DMS 273 (cell line): ENCODE data around the gene TMEM139.

Source experiments
- DNase-seq: peaks from one replicate; lab custom pipeline; 2025; ENCODE audit not compliant: unreplicated experiment; lab: John Stamatoyannopoulos, UW

TMEM139 gene

DNA sequence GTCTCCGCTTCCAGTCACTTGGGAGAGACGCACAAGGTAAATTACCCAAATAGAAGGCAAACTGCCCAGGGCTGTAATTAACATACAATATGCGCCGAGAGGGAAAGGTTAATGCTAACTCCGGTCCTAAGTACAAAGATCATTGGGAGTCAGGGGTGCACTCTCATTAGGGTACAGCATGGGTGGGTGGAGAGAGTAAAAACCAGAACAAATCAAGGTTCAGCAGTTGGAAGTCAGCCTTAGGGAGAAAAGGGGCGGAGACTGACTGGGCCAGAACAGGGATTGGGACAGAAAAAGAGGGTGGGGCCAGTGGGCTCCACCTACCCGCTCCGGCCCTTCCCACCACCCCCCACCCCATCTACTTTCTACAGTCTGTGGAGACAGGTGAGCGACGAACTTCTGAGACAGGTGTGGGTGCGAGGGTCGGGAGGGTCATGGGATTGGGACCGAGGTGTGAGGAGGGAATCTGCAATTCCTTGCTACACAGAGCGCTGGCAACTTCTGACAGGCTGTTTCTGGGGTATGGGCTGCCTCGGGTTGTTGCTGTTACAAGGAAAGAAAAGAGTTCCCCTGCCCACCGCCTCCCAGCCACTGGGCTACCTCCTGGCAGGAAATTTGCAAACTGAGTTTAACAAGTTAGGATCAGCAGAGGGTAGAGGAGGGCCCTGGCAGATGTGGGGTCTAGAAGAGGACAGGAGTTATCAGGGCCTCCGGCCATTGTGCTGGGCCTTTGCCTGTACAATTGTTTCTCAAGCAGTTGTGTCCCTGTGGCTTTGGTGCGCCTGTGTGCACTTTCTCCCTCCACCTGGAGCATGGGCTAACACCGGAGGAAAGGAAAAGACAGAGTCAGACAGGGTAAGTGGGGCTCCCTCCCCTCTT, at the start of gene TMEM139:
Gene TMEM139, plus strand, starts transcription at position 368 of the 879 bp plus-strand sequence. CDS start 1,000 bp downstream, outside the sequence.
- DNase-seq, result peak; percentile 15

GRCh38 chr7:143235561-143235960, 49.2 kb upstream of the TMEM139 start:
- DNase-seq, result no peak

DNA sequence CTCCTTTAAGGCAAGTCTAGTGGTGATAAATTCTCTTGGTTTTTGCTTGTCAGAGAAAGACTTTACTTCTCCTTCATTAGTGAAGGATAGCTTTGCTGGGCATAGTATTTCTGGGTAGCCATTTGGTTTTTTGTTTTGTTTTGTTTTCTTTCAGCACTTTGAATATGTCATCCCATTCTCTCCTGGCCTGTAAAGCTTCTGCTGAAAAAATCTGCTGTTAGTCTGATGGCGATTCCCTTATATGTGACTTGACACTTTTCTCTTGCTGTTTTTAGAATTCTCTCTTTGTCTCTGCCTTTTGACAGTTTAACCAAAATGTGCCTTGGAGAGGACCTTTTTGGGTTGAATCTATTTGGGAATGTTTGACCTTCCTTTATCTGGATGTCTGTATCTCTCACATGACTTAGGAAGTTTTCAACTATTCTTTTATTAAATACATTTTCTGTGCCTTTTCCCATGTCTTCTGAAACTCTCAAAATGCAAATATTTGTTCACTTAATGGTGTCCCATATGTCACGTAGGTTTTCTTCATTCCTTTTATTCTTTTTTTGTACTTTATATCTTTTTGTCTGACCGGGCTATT, 48.3 kb upstream of the TMEM139 start:
- DNase-seq, result no peak

- DNase-seq, result no peak
Observed at GRCh38 chr7:143237366-143237765, 47.4 kb upstream of the TMEM139 start.

- DNase-seq, result peak; percentile 24
Observed at GRCh38 chr7:143238289-143238980, 46.3 kb upstream of the TMEM139 start.

GRCh38 chr7:143239813-143240212, 44.9 kb upstream of the TMEM139 start:
- DNase-seq, result no peak

DNA sequence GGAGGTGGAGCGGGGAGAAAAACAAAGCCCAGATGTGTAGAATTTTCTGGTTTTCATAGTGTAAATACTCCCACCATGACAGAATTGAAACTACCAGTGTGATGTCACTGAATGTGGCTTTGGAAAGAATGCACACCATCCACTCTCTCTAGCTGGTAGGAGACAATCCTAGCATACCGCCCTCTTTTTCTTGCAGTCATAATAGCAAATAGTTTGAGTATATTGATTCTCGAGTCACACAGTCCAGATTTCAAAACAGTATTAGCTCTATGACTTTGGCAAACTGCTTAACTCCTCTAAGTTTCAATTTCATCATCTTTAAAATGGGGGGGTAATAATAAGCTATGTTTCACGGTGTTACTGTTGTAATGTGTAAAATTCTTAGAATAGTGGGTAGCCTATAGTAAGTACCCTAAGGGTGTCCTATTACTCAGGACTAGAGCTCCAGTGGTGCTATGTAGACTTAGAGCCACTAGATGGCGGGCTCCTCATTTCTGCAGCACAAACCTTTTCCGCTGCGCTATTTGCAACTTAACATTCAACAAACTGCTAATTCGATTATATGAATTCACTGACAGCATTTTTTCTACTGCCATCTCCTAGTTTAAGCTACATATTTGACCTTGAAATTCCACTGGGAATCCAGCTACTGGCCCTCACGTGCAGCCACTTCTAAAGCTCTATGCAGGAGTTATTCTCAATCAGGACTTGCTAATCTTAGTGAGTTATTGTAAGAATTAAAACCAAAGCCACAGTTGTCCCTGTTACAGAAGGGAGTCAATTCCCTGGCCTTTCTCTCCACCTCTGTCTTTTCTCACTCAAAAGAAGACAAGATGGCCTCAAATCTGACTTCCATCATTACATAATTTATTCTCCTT, 44.2 kb upstream of the TMEM139 start:
- DNase-seq, result peak; percentile 87

DNA sequence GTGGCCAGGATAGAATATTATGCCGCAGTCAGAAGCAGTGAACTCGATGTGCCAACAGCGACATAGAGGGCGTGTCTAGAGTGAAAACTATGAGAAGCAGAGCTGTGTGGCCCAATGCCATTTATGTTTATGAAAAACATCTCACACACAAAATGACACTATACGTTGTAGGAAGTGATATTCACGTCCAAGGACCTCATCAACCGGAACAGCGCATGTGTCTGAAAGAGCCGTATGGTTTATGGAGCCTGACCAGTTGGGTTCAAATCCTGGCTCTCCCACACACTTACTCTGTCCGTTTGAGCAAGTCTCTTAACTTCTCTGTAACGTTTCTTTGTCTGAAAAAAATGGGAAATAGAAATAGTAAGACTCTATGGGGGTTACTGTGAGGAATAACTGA, 42.5 kb upstream of the TMEM139 start:
- DNase-seq, result no peak

- no peak for DNase-seq
Observed at GRCh38 chr7:143243111-143243510, 41.6 kb upstream of the TMEM139 start.

GRCh38 chr7:143243614-143244013, 41.1 kb upstream of the TMEM139 start:
- DNase-seq, result no peak

DNA sequence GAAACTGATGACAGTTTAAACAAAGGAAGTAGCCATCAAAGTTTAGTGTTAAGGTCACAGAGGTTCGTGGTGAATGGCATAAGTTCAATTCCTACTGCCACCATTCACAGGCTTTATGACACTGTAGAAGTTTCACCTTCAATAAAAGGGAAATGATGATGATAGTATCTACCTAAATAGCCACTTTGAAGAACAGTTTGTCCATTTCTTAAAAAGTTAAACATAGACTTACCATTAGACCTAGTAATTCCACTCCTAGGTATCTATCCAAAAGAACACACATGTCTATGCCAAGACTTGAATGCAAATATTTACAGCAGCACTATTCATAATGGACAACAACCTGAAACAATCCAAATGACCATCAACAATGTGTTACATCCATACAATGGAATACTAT, 40.4 kb upstream of the TMEM139 start:
- DNase-seq, result no peak

DNA sequence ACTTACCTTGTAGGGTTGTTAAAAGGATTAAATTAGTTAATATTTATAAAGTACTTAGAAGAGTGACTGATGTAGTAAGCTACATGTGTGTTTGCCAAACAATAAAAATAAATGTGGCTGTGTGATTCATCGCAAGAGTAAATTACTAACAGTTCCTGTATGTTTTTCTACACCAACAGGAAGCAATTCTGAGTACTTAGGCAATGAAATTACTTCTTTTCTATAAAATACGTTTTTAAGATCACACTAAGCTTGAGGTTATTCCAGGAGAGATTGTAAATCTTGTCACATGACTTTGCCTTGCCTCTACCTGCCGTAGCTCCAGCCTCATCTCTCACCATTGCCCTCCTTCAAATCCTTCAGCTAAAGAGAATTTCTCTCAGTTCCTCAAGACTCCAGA, 39.6 kb upstream of the TMEM139 start:
- DNase-seq, result no peak

DNA sequence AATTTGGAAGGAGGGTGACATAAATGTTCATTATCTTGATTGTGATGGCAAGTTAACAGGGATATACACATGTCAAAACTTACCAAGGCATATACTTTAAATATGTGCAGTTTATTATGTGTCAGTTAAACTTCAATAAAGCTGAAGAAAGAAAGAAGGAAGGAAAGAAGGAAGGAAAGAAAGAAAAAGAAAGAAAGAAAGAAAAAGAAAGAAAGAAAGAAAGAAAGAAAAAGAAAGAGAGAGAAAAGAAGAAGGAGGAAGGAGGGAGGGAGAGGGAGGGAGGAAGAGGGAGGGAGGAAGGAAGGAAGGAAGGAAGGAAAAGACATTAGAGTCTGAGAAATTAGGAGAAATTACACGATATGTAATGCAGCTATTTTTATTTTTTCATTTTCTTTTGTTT, 37.4 kb upstream of the TMEM139 start:
- DNase-seq, result no peak

- DNase-seq, result no peak
Observed at GRCh38 chr7:143248761-143249354, 35.9 kb upstream of the TMEM139 start.

DNA sequence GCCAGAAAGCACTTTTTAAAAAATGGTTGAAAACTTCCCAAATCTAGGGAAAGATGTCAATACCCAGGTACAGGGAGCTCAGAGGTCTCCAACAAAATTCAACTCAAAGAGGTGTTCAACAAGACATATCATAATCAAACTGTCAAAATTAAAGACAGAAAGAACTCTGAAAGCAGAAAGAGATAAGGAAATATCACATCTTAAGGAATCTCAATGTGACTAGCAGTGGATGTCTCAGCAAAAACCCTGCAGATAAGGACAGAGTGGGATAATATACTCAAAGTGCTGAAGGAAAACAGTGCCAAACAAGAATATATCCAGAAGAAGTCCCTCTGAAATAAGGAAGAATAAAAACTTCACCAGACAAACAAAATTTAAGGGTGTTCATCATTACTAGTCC, 34.6 kb upstream of the TMEM139 start:
- no peak for DNase-seq

DNA sequence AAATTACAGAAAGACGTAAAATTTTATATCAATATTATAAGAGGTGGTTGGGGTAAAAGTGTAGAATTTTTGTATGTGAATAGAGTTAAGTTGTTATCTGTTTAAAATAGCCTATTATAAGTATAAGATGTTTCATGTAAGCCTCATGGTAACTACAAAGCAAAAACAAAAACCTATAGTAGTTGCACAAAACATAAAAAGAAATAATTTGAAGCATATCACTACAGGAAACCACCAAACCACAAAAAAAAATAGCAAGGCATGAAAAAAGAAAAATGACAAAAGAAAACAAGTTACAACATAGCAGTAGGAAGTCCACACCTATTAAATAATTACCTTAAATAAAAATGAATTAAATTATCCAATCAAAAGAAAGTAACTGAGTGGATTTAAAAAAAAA, 33.9 kb upstream of the TMEM139 start:
- DNase-seq, result no peak

DNA sequence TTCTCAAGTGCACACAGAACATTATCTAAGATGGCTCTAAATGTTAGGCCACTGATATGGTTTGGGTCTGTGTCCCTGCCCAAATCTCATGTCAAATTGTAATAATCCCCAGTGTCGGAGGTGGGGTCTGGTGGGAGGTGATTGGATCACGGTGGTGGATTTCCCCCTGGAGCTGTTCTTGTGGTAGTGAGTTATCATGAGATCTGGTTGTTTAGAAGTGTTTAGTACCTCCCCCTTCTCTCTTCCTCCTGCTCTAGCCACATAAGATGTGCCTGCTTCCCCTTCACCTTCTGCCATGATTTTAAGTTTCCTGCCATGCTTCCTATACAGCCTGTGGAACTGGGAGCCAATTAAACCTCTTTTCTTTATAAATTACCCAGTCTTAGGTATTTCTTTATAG, 32.8 kb upstream of the TMEM139 start:
- DNase-seq, result no peak

GRCh38 chr7:143255564-143255963, 29.2 kb upstream of the TMEM139 start:
- DNase-seq, result no peak

- no peak for DNase-seq
Observed at GRCh38 chr7:143256325-143256724, 28.4 kb upstream of the TMEM139 start.

GRCh38 chr7:143256932-143257331, 27.8 kb upstream of the TMEM139 start:
- DNase-seq, result no peak

DNA sequence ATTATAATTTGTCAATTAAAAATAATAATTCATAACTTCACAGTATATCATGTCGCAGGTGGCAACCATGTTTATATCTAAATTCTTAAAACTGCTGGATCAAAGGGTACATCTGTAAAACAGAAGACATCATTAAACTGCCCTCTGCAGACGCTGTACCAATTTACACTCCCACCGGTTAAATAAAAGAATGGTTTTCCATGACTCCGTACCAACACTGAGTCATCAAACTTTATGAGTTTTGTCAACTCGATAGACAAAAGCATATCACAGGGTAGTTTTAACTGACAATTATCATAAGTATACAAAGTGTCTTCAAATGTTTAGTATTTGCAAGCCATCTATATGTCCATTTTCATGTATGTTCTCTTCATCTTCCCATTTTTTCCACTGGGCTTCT, 27.3 kb upstream of the TMEM139 start:
- no peak for DNase-seq
